Activated CD8-positive, alpha-beta T cell treated with anti-CD3 and anti-CD28 coated beads for 36 hours (primary cell): ENCODE data around the gene AGAP1. TPM values are rescaled to one million over a fixed set of nuclear protein-coding genes. Genes with fewer than 3 reads are reported as not detected.
A peak's percentile ranks its signal among the peaks of the same experiment; 100 is the strongest.

Experiments used
- ATAC-seq: fragments of 200-7000 bp; cut with Tn5 transposase; one replicate; pipeline ENCODE4 v1.10.0; 2021; ENCODE audit warnings: mild to moderate bottlenecking, moderate library complexity
- CTCF ChIA-PET: fragments of 350-600 bp; sonication (Branson Sonifier 250); formaldehyde crosslinking; loops from one replicate; lab custom pipeline; 2021; ENCODE audit warnings: antibody characterized with exemption; lab: Charles Lee
- POLR2A ChIA-PET: fragments of 350-600 bp; sonication (Branson Sonifier 250); formaldehyde crosslinking; loops from one replicate; lab custom pipeline; 2021; ENCODE audit warnings: antibody characterized with exemption; lab: Charles Lee
- DNase-seq: peaks from one replicate; pipeline ENCODE4 v3.0.0-alpha.2; 2020
- H3K27ac Mint-ChIP-seq: one replicate; pipeline ENCODE4 v1.8.0; 2021; ENCODE audit warnings: mild to moderate bottlenecking, mixed read lengths
- H3K27me3 Mint-ChIP-seq: one replicate; pipeline ENCODE4 v1.8.0; 2021; ENCODE audit warnings: mixed read lengths
- H3K36me3 Mint-ChIP-seq: one replicate; pipeline ENCODE4 v1.8.0; 2021; ENCODE audit warnings: low read depth, mixed read lengths
- H3K4me1 Mint-ChIP-seq: one replicate; pipeline ENCODE4 v1.8.0; 2021; ENCODE audit warnings: low read depth, mixed read lengths
- H3K4me3 Mint-ChIP-seq: one replicate; pipeline ENCODE4 v1.8.0; 2021; ENCODE audit warnings: mild to moderate bottlenecking, moderate library complexity, mixed read lengths
- H3K9me3 Mint-ChIP-seq: one replicate; pipeline ENCODE4 v1.8.0; 2021; ENCODE audit warnings: mixed read lengths
- intact Hi-C: fragments of 100-400 bp; cut with micrococcal nuclease; formaldehyde crosslinking; loops from one replicate; pipeline ENCODE4 v1.10.0; 2022
- total RNA-seq, 2 experiments: library from RNA; stranded (reverse); gene quantifications; one replicate each; pipeline ENCODE4 v1.2.3, GENCODE V29; 2021
- TF ChIP-seq, protein P1 (sequence below): fragments of 200-600 bp; IDR thresholded peaks from one replicate; pipeline ENCODE4 v1.8.0; 2022; ENCODE audit warnings: antibody characterized with exemption, mild to moderate bottlenecking

AGAP1 gene
- total RNA-seq, 2 experiments from 2014 or later: 2.5 to 2.9 TPM

DNA sequence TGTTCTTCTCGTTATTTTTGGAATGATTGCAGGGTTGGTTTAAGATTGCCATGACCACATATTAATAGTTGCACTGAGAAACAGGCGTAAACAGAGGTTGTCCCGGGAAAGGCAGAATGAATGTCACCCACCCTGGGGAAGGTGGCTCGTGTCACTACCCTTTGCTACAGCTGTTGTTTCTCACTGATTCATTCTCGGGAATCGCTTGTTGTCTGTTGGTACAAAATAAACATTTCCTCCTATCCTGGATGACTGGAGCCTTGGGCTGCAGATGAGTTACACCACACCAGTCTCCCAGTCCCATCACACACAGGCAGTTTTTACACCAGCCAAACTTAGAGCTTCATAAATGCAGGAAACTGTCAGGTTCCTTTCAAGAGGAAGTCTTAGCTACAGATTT lies 457.6 kb downstream of the AGAP1 start:
- no peak overlapping the region for H3K27ac Mint-ChIP-seq
- ATAC-seq (no peak), DNase-seq (no peak)
- CTCF ChIA-PET: interaction anchor here (0.6 to 1.6 kb wide), 2 partner anchors 15 to 186 kb away, joined by 3 read pairs; no protein-coding TSS in a partner anchor
- TF ChIP-seq, protein P1, sequence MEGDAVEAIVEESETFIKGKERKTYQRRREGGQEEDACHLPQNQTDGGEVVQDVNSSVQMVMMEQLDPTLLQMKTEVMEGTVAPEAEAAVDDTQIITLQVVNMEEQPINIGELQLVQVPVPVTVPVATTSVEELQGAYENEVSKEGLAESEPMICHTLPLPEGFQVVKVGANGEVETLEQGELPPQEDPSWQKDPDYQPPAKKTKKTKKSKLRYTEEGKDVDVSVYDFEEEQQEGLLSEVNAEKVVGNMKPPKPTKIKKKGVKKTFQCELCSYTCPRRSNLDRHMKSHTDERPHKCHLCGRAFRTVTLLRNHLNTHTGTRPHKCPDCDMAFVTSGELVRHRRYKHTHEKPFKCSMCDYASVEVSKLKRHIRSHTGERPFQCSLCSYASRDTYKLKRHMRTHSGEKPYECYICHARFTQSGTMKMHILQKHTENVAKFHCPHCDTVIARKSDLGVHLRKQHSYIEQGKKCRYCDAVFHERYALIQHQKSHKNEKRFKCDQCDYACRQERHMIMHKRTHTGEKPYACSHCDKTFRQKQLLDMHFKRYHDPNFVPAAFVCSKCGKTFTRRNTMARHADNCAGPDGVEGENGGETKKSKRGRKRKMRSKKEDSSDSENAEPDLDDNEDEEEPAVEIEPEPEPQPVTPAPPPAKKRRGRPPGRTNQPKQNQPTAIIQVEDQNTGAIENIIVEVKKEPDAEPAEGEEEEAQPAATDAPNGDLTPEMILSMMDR: no peak
- H3K36me3 Mint-ChIP-seq: no peaks in the 10 kb centered on the region
- H3K27me3 Mint-ChIP-seq: peaks cover 41% of the 10 kb centered on the region
- no peak overlapping the region for H3K4me3 Mint-ChIP-seq
- intact Hi-C loops: no loop called here
- no peaks in the 10 kb centered on the region for H3K9me3 Mint-ChIP-seq
- POLR2A ChIA-PET: no interaction called here
- peaks cover 15% of the 10 kb centered on the region for H3K4me1 Mint-ChIP-seq

DNA sequence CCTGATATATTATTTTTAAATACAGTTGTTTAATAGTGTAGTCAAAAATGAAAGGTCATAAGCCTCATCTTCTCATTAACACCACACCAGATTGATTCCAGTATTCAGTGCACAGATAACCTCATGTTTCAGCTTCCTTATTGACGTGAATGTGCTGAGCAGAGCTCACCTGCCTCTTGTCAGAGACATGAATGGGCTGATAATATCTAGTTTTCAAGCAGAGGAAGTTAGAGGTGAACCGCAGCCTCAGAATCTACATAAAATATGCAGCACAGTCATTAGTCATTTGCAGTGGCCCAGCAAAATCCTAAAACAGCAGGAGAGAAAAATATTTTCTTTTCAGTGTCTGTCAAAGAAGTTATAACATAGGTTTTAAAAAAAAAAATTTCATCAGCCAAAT lies 458.1 kb downstream of the AGAP1 start:
- H3K4me3 Mint-ChIP-seq: no peak overlapping the region
- ChIA-PET POLR2A (no interaction called here), CTCF (interaction anchor here (0.6 to 1.6 kb wide), 2 partner anchors 16 to 186 kb away, joined by 3 read pairs; no protein-coding TSS in a partner anchor)
- H3K27ac Mint-ChIP-seq: no peak overlapping the region
- DNase-seq (peak; percentile 70), ATAC-seq (peak; percentile 84)
- intact Hi-C loops: no loop called here
- TF ChIP-seq, protein P1: no peak
- H3K9me3 Mint-ChIP-seq: no peaks in the 10 kb centered on the region
- H3K4me1 Mint-ChIP-seq: peaks cover 15% of the 10 kb centered on the region
- peaks cover 41% of the 10 kb centered on the region for H3K27me3 Mint-ChIP-seq
- no peaks in the 10 kb centered on the region for H3K36me3 Mint-ChIP-seq

DNA sequence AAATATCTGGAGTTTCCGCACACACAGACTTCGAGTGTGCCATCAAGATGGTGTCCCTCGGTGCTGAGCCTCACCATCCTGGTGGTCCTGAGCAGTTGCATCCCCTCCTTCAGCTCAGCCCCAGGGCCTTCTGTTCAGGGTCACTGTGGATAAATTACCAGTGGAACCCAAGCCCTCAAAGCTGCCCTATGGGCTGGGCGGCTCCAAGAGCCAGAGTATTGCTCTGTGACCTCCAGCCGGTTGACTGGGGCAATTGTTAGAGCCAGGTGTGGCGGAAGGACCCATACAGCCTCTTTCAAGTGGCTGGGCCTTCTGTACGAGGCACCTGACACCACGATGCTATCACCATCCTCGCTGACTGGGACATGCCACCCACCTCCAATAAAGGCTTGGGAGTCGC lies 458.9 kb downstream of the AGAP1 start:
- no peaks in the 10 kb centered on the region for H3K36me3 Mint-ChIP-seq
- no peak overlapping the region for H3K4me3 Mint-ChIP-seq

DNA sequence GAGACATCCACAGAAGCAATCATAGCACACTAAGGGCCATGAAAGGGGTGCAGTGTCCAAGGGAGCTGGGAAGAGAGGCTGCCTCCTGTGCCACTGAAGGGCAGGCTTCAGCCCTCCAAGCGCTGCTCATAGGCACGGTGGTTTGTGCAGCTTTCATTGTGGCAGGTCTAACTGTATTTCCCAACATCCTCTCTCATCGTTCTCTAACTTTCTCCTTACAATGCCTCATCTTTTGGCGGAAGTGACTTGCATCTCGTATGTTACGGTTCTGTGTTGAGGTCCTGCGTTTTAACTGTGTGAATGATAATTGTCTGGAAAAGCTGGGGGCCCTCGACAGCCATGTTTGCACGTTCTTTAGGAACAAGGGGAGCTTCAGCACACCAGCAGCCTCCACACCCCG lies 460.4 kb downstream of the AGAP1 start:
- Mint-ChIP-seq H3K27me3 (peaks cover 31% of the 10 kb centered on the region), H3K9me3 (no peaks in the 10 kb centered on the region), H3K4me1 (peaks cover 15% of the 10 kb centered on the region), H3K4me3 (no peak overlapping the region), H3K36me3 (no peaks in the 10 kb centered on the region), H3K27ac (no peak overlapping the region)
- ATAC-seq (no peak), DNase-seq (no peak)
- ChIA-PET POLR2A (no interaction called here), CTCF (no interaction called here)
- TF ChIP-seq, protein P1: no peak
- intact Hi-C loops: no loop called here

More for the DNA sequence above, 458.9 kb downstream of the AGAP1 start:
- H3K4me1 Mint-ChIP-seq: peaks cover 15% of the 10 kb centered on the region
- POLR2A ChIA-PET: no interaction called here
- H3K27ac Mint-ChIP-seq: no peak overlapping the region
- DNase-seq (no peak), ATAC-seq (no peak)
- H3K9me3 Mint-ChIP-seq: no peaks in the 10 kb centered on the region
- TF ChIP-seq, protein P1: no peak
- intact Hi-C loops: no loop called here
- H3K27me3 Mint-ChIP-seq: peaks cover 39% of the 10 kb centered on the region
- CTCF ChIA-PET: no interaction called here

DNA sequence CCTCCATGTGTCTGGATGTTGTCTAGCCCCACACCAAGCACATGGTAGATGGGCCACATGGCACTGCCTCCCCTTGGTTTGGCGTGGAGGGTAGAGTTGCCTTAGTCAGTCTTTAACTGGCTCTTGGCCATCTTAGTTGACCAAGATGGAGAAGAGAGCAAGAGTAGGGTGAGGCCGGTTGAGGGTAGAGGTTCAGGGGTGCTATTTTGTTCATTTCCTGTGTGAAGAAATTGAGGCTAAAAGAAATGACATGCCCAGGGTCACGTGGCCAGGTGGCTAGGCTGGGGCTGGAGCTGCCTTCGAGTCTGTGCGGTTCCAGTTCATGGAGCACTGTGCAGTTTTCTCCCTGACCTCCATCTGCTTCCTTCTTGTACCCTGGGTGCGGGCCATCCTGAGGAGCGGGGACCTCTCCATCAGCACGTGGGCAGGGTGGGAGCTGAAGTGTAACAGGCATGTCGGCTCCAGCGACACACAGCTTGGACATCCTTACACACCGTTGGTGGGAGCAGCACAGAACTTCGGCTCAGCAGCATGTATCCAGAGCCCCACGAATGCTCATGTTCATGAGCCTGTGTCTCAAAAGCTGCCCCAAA lies 461.1 kb downstream of the AGAP1 start:
- no peaks in the 10 kb centered on the region for H3K9me3 Mint-ChIP-seq
- CTCF ChIA-PET: no interaction called here
- no peak overlapping the region for H3K4me3 Mint-ChIP-seq
- intact Hi-C loops: no loop called here
- H3K36me3 Mint-ChIP-seq: no peaks in the 10 kb centered on the region
- TF ChIP-seq, protein P1: no peak
- H3K4me1 Mint-ChIP-seq: peaks cover 15% of the 10 kb centered on the region
- ATAC-seq (no peak), DNase-seq (no peak)
- POLR2A ChIA-PET: no interaction called here
- H3K27ac Mint-ChIP-seq: no peak overlapping the region
- peaks cover 24% of the 10 kb centered on the region for H3K27me3 Mint-ChIP-seq
